GM12878 (cell line): ENCODE results near the gene VPS18. TPM values are rescaled to one million over a fixed set of nuclear protein-coding genes. Genes with fewer than 3 reads are reported as not detected.

Experiments used
- E4F1 ChIP-seq: fragments of 450-650 bp; IDR thresholded peaks from 2 replicates; pipeline ENCODE4 v1.6.1; 2018; ENCODE audit warnings: borderline replicate concordance, mild to moderate bottlenecking; ENCODE audit not compliant: partially characterized antibody
- KDM1A ChIP-seq: fragments of 200-600 bp; sonication (generic); IDR thresholded peaks from 2 replicates; pipeline ENCODE4 v1.6.1; 2016; ENCODE audit warnings: borderline replicate concordance
- TAF1 ChIP-seq: IDR thresholded peaks from 2 replicates; pipeline ENCODE4 v1.6.1; 2011; ENCODE audit warnings: mild to moderate bottlenecking, low read depth, low read length, borderline replicate concordance
- ZNF592 ChIP-seq: fragments of 450-650 bp; IDR thresholded peaks from 2 replicates; pipeline ENCODE4 v1.6.1; 2017; ENCODE audit warnings: mild to moderate bottlenecking, moderate library complexity
- polyA plus RNA-seq, 11 experiments: library from polyadenylated mRNA; depleted of rRNA in 4 of 11; unstranded in 6 of 11; stranded (reverse) in 5 of 11; fragments of >200 nt; fragmentation: Nextera tagmentation in 4 of 11; fragmentation: Illumina TruSeq in 1 of 11; extraction: Ambion mirVana in 4 of 11; extraction: Trizol in 1 of 11; gene quantifications; 1 replicate in 1 of 11; 2 replicates in 10 of 11; pipeline versions ENCODE4 v1.2.1 to v1.2.3, GENCODE V29; 2011 to 2016; ENCODE audit warnings: inconsistent platforms in 2 of 11, missing spikeins in 2 of 11, low read depth in 1 of 11
- total RNA-seq, 4 experiments: library from RNA; depleted of rRNA in 3 of 4; stranded (reverse); fragments of >200 nt in 3 of 4; fragmentation: Illumina TruSeq in 1 of 4; extraction: Trizol in 1 of 4; gene quantifications; 2 replicates each; pipeline versions ENCODE4 v1.2.1 to v1.2.3, GENCODE V29; 2013 to 2021

Gene VPS18
- total and polyA plus RNA-seq, 10 of the 15 experiments (the other 5 are each of a cell fraction or from before 2014, with no cell fraction given): 0.71 to 20.4 (median 10.6) TPM

GRCh38 chr15:40873694-40874561, 20.3 kb upstream of the VPS18 start, which contains the start of gene RHOV (continued):
- TF ChIP-seq KDM1A (no peak), ZNF592 (0 out of 2 replicates have a peak, but pooled peaks have one; percentile 23), TAF1 (peak; percentile 78), E4F1 (no peak)
